HUES64 (cell line): ENCODE data around the gene MIF4GD.
"Not testable (repeated sequence)": the region's sequence is repeated elsewhere in the genome, so short reads cannot be mapped to it uniquely, and the experiment has no call there.

Experiments
- H3K27ac ChIP-seq: 2 replicates; pipeline ENCODE4 v1.7.0; 2013; ENCODE audit warnings: low read depth, low read length, inconsistent platforms
- H3K27me3 ChIP-seq: 2 replicates; pipeline ENCODE4 v1.6.1; 2013; ENCODE audit warnings: mild to moderate bottlenecking, low read length; ENCODE audit not compliant: insufficient read depth
- H3K36me3 ChIP-seq: 2 replicates; pipeline ENCODE4 v1.6.1; 2013; ENCODE audit warnings: mild to moderate bottlenecking, low read length; ENCODE audit not compliant: insufficient read depth
- H3K4me1 ChIP-seq: 2 replicates; pipeline ENCODE4 v1.6.1; 2013; ENCODE audit warnings: mild to moderate bottlenecking, low read length, moderate library complexity; ENCODE audit not compliant: insufficient read depth
- H3K4me3 ChIP-seq: 2 replicates; pipeline ENCODE4 v1.5.1; 2013; ENCODE audit warnings: mild to moderate bottlenecking, low read length, moderate library complexity
- H3K9ac ChIP-seq: 2 replicates; pipeline ENCODE4 v1.6.1; 2013; ENCODE audit warnings: mild to moderate bottlenecking, low read depth, low read length
- H3K9me3 ChIP-seq: 2 replicates; pipeline ENCODE4 v1.6.1; 2013; ENCODE audit warnings: low read depth, low read length; ENCODE audit not compliant: insufficient read depth
- WGBS: fragments of 150-250, 120-280 bp; methylation state at CpG from one replicate; pipeline ENCODE4 v1.1.7; 2013; ENCODE audit warnings: missing lambda C conversion rate; 5-methylcytosine and 5-hydroxymethylcytosine counted together

Gene MIF4GD

DNA sequence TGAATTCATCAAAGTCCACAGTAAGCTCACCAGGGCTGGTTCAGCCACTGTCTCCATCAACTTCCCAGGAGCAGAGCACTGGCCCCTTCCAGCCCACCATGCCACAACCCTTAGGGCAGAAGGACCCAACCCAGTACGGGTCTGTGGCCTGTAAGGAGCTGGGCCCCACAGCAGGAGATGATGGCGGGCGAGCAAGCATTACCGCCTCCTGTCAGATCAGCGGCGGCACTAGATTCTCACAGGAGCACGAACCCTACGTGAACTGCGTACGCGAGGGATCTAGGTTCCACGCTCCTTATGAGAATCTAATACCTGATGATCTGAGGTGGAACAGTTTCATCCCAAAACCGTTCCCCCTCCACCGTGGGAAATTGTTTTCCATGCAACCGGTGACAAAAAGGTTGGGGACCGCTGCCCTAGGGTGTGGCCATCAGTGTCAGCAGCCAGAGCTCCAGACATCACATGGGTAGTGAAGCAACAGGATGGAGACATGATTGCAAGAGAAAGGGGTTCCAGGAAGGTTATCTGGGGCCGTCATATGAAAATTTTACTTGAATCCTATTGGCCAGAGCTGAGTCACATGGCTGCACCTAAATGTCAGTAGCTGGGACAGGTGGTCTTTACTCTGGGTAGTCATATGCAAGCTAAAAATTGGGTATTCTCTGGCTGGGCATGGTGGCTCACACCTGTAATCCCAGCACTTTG is 30.6 kb upstream of the MIF4GD start:
- Histone ChIP-seq H3K4me3 (no peak overlapping the region), H3K9ac (no peak overlapping the region), H3K27ac (no peak overlapping the region), H3K9me3 (no peaks in the 10 kb centered on the region), H3K4me1 (no peaks in the 10 kb centered on the region), H3K36me3 (no peaks in the 10 kb centered on the region), H3K27me3 (no peaks in the 10 kb centered on the region)
- whole genome bisulfite sequencing: 90% methylated on average over 17 of the region's 17 CpGs

DNA sequence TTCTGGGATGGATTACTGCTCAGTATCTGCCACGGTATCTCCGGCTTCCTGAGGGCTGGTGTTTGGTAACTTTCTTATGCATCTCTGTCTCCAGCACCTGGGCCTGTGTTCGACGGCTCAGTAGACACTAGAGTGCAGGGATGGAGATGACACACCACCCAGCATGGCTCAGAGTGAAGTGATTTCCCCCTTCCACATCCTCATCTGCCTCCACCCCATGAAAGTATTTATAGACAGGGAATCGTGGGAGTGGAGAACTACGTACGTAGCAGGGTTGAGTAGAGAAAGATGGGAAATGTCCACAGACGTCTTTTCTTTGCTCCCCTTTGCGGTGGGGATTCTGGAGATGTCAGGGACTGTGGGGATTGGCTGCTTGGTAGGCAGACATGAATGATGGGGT is 30.0 kb upstream of the MIF4GD start:
- H3K4me3 ChIP-seq: no peak overlapping the region
- H3K9me3 ChIP-seq: no peaks in the 10 kb centered on the region
- 95% methylated on average over 9 of the region's 9 CpGs for WGBS
- H3K36me3 ChIP-seq: no peaks in the 10 kb centered on the region
- no peak overlapping the region for H3K9ac ChIP-seq
- H3K27ac ChIP-seq: no peak overlapping the region
- H3K4me1 ChIP-seq: no peaks in the 10 kb centered on the region
- no peaks in the 10 kb centered on the region for H3K27me3 ChIP-seq

DNA sequence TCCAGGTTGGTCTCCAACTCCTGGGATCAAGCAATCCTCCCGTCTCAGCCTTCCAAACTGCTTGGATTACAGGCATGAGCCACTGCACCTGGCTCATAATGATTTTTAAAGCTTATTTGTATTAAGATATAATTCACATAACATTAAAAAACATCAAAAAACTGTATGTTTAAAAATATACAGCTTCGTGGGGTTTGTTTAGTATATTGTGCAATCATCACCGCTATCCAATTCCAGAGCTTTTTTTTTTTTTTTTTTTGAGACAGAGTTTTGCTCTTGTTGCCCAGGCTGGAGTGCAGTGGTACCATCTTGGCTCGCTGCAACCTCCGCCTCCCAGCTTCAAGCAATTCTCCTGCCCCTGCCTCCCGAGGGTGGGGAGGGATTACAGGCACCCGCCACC is 29.2 kb upstream of the MIF4GD start:
- H3K4me3 ChIP-seq: no peak overlapping the region
- H3K4me1 ChIP-seq: no peaks in the 10 kb centered on the region
- no peak overlapping the region for H3K9ac ChIP-seq
- WGBS: 93% methylated on average over 5 of the region's 7 CpGs
- no peaks in the 10 kb centered on the region for H3K9me3 ChIP-seq
- no peaks in the 10 kb centered on the region for H3K27me3 ChIP-seq
- H3K36me3 ChIP-seq: no peaks in the 10 kb centered on the region
- no peak overlapping the region for H3K27ac ChIP-seq

DNA sequence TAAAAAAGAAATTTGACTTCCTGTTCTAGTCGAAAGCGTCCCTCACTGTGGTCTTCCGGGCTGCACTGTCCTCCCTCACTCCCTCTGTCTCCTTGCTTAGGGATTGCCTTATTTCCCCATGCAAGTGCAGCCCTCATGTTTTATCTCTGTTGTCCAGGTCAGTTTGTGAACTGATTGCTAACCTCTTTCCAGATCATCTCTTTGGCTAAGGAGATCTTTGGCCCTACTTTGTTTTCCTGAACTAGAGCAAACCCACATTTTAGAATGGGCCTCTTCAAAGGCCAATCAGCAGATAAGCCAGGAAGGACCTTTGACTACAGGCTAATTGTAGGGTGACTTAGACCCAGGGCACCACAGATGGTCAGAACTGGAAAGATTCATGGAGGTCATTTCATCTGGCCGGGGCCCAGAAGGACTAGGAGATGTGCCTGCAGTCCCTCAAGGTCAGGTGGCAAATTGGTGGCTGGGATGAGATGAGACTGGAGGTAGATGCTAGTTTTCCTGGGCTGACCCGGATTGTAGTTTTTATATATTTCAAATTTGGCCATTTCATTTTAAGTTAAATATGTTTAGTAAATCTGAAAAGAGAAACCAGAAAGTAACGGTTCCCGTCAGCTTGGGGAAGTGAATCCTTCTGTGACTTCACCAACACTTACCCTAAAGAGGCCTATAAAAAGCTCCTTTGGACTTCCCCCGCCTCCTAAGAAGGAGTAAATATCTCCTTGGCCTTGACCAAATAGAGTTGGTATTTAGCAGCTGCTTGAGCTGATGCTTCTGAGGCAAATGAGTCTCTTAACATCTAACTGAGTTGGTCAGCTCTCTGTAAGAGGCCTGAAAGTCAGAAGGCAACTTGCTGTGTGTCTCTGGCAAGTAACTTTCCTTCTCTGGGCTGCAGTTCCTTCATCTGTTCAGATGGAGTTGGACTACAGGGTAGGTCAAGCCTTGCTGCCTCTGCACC is 24.4 kb upstream of the MIF4GD start:
- no peaks in the 10 kb centered on the region for H3K27me3 ChIP-seq
- H3K9ac ChIP-seq: no peak overlapping the region
- no peak overlapping the region for H3K27ac ChIP-seq
- no peaks in the 10 kb centered on the region for H3K36me3 ChIP-seq
- no peaks in the 10 kb centered on the region for H3K9me3 ChIP-seq
- no peaks in the 10 kb centered on the region for H3K4me1 ChIP-seq
- H3K4me3 ChIP-seq: no peak overlapping the region
- 94% methylated on average over 5 of the region's 8 CpGs for WGBS

DNA sequence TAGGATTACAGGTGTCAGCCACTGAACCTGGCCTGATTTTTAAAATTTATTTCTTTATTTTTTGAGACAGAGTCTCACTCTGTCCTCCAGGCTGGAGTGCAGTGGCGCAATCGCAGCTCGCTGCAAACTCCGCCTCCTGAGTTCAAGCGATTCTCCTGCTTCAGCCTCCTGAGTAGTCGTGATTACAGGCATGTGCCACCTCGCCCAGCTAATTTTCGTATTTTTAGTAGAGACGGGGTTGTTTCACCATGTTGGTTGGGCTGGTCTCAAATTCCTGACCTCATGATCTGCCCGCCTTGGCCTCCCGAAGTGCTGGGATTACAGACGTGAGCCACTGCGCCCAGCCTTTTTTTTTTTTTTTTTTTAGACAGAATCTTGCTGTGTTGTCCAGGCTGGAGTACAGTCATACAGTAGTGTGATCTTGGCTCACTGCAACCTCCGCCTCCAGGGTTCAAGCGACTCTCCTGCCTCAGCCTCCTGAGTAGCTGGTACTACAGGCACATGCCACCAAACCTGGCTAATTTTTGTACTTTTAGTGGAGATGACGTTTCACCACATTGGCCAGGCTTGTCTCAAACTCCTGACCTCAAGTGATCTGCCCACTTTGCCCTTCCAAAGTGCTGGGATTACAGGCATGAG is 21.9 kb upstream of the MIF4GD start:
- H3K27me3 ChIP-seq, H3K9me3 ChIP-seq: not testable (repeated sequence)
- 88% methylated on average over 16 of the region's 16 CpGs for WGBS

DNA sequence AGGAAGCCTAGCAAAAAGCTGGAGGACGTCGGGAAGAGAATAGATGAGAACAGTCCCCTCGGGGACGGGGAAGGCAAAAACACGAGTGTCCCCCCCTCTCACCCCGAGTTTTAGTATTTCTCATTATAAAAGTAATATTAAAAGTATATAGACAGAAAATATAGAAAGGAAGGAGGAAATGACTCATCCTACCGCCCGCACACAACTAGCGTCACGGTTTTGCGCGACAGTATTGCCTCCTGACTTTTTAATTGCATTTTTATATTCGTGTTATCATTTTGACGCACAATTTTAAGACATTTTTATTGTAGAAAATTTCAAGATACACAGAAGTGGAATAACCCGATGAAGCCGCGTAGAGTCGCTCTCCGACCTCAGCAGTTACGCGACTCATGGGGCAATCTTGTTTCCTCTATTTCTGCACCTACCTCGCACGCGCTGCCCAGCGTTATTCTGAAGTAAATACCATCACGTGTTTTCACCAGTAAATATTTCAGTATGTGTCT is 18.9 kb upstream of the MIF4GD start:
- Histone ChIP-seq H3K27me3 (no peaks in the 10 kb centered on the region), H3K4me1 (no peaks in the 10 kb centered on the region), H3K4me3 (peak overlapping the region; percentile 91), H3K9ac (no peak overlapping the region), H3K27ac (no peak overlapping the region), H3K9me3 (no peaks in the 10 kb centered on the region), H3K36me3 (peaks cover 14% of the 10 kb centered on the region)
- 72% methylated on average over 24 of the region's 26 CpGs for WGBS

More for the DNA sequence above, 21.9 kb upstream of the MIF4GD start:
- not testable (repeated sequence) for H3K4me1 ChIP-seq, H3K4me3 ChIP-seq, H3K27ac ChIP-seq, H3K36me3 ChIP-seq, H3K9ac ChIP-seq

DNA sequence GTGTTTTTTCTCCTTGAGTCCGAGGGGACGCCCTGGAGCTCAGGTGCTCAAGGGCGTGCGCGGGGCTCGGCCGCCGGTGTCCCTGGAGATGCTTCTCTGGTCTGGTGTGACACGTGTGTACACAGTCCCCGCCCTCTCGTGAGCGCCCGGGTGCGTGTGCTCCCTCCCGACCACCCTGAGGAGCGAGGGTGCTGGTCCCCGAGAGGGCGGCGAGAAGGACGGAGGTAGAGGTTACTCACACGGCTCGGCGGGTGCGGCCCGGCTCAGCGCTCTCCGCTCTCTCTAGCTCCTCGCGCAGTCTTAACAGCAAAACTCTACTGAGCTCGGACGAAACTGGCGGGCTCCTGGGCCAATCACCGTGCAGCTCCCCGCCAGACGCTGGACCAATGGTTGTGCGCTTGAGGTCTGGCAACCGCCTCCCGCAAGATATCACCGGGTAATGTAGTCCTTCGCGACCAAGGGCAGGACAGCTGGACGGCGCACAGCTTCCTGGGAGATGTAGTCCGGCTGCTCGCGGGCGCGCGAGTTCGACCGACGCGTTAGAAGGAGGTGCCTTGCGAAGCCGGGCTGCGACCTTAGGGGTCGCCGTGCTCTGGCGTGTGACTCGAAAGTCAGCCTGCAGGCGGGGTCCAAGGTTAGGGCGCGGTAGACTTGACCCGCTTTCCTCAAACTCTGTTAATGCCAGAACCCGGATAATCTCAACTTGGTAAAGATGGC is 18.2 kb upstream of the MIF4GD start, which contains the start of gene SLC25A19:
TSS of gene SLC25A19 (minus strand) at position 319 of the 717 bp plus-strand sequence. CDS start 2,669 bp downstream, outside the sequence.
- under 1% methylated on average over 65 of the region's 65 CpGs for WGBS
- H3K9ac ChIP-seq: peak within 1 kb of the TSS; percentile 69
- H3K27ac ChIP-seq: no peak within 1 kb of the TSS; the same call in 1 of the 2 replicates
- H3K4me3 ChIP-seq: peak within 1 kb of the TSS; percentile 91
- no peaks in the 10 kb centered on the region for H3K4me1 ChIP-seq
- peaks cover 14% of the 10 kb centered on the region for H3K36me3 ChIP-seq
- H3K9me3 ChIP-seq: no peaks in the 10 kb centered on the region
- H3K27me3 ChIP-seq: no peaks in the 10 kb centered on the region

DNA sequence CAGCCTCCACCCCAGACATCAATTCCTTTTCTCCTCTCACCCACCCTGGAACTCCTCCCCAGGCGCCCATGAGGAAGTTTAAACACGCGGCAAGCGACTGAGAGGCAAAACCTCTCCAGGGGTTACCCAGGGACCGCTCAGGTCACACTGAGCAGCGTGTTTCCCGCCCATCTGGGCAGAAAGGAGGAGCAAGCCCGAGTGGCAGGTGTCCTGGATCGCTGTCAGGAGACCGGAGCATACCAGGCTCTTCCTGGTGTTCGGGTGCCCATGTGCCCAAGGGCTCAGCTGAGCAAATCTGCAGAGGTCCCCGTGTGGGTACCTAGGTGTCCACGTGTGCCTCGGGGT is 17.7 kb upstream of the MIF4GD start:
- no peaks in the 10 kb centered on the region for H3K27me3 ChIP-seq
- WGBS: under 1% methylated on average over 14 of the region's 14 CpGs
- H3K9me3 ChIP-seq: no peaks in the 10 kb centered on the region
- H3K4me1 ChIP-seq: no peaks in the 10 kb centered on the region
- no peak overlapping the region; the same call in 1 of the 2 replicates for H3K27ac ChIP-seq
- H3K4me3 ChIP-seq: peak overlapping the region; percentile 91
- H3K36me3 ChIP-seq: peaks cover 14% of the 10 kb centered on the region
- H3K9ac ChIP-seq: peak overlapping the region; percentile 69

DNA sequence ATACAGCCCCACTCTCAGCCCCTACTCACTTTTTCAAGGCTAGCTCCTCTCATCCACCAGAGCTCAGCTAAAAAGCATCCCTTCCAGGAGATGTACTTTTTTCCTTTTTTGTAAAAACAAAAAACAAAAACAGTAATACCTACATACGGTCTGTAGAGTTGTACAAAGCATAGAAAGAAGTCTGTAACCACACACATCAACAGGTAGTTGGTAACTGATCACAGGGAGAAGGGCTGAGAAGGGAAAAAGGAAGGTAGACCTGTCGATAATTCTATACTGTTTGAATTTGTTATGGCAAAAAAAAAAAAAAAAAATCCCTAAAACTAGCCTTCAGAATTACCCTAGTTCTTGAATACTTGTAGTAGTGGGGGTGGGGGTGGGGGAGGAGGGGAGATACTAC is 17.3 kb upstream of the MIF4GD start:
- Histone ChIP-seq H3K9ac (no peak overlapping the region), H3K4me3 (peak overlapping the region; percentile 91), H3K27ac (no peak overlapping the region)

DNA sequence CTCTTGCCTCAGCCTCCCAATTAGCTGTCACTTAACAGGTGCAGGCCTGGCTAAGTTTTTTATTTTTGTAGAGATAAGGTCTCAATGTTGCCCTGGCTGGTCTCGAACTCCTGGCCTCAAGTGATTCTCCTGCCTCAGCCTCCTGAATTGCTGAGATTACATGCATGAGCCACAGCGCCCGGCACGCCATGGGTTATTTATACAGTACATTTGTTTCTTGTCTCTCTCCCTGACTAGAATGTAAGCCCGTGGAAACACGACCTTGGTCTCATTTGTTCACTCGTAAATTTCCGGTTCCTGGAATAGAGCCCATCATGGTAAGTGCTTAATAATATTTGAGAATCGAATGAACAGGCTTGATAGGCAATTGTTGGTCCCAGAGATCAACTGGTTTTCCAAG is 16.2 kb upstream of the MIF4GD start:
- WGBS: 98% methylated on average over 9 of the region's 9 CpGs
- H3K27me3 ChIP-seq: no peaks in the 10 kb centered on the region

More for the DNA sequence above, 17.3 kb upstream of the MIF4GD start:
- H3K27me3 ChIP-seq: no peaks in the 10 kb centered on the region
- no CpG with 5 or more reads among the region's 2 CpGs for whole genome bisulfite sequencing
- H3K4me1 ChIP-seq: no peaks in the 10 kb centered on the region
- no peaks in the 10 kb centered on the region for H3K9me3 ChIP-seq
- H3K36me3 ChIP-seq: peaks cover 17% of the 10 kb centered on the region

More for the DNA sequence above, 16.2 kb upstream of the MIF4GD start:
- no peaks in the 10 kb centered on the region for H3K4me1 ChIP-seq
- H3K9me3 ChIP-seq: no peaks in the 10 kb centered on the region
- H3K36me3 ChIP-seq: peaks cover 22% of the 10 kb centered on the region
- H3K9ac ChIP-seq: no peak overlapping the region
- H3K4me3 ChIP-seq: no peak overlapping the region
- H3K27ac ChIP-seq: no peak overlapping the region
